Pulmonary artery endothelial cell (primary cell): ENCODE results near the gene ZNF775. TPM values are rescaled to one million over a fixed set of nuclear protein-coding genes. Genes with fewer than 3 reads are reported as not detected.

ENCODE experiments used
- DNase-seq: peaks from one replicate; pipeline ENCODE4 v3.0.0-alpha.2; 2011; ENCODE audit warnings: low read depth, low spot score
- total RNA-seq: library from RNA; depleted of rRNA; stranded (reverse); fragments of >200 nt; gene quantifications from 2 replicates; pipeline ENCODE4 v1.2.3, GENCODE V29; 2014

The ZNF775 gene
- total RNA-seq, 1 donor from 2014 or later, result 9.2 TPM

- no peak for DNase-seq
These were observed 60.8 kb downstream of the ZNF775 start for GRCh38 chr7:150439967-150440366.

- no peak for DNase-seq
These were observed 62.4 kb downstream of the ZNF775 start for GRCh38 chr7:150441524-150441923.

GRCh38 chr7:150442811-150443210 lies 63.7 kb downstream of the ZNF775 start:
- DNase-seq, result no peak

GRCh38 chr7:150443793-150444540 lies 64.8 kb downstream of the ZNF775 start:
- no peak for DNase-seq

GRCh38 chr7:150444674-150445365 lies 65.7 kb downstream of the ZNF775 start:
- DNase-seq, result no peak

DNA sequence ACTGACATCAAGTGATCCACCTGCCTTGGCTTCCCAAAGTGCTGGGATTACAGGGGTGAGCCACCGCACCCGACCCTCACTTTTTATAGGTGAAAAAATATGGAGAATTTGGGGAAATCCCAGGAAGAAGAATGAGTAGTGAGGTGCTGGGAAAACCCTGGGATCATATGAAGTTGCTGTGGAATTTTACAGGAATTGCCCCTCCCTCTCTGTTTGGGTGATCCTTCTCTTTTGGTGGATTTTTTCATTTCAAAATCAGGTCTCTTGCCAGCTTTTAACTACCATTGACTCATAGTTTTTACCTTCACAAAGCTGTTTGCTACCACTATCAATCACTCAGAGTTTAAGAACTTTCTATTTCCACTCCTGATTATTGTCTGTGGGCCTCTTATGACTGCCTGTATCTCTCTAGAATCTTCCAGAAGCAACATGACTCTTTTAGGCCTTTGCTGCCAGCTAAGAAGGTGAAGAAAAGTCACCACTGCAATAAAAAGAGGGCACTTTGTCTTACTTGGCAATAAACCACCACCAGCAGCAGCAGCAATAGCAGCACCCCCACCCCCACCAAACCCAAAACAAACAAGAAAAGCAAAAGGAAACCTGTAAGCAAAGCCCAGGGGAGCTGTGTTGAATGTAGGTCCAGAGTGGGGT lies 67.3 kb downstream of the ZNF775 start:
- no peak for DNase-seq

Other genes starting within 250 kb of the ZNF775 start
- 0.07 and 0.25 TPM in 2 replicates for gene LRRC61, start 56.0 kb upstream of the ZNF775 start, total RNA-seq
- gene ACTR3C, start 55.8 kb upstream of the ZNF775 start, total RNA-seq, result 0.20 and 0.67 TPM in 2 replicates
- gene RARRES2, start 37.7 kb upstream of the ZNF775 start, total RNA-seq, result not detected in 2 replicates
- gene REPIN1, start 10.5 kb upstream of the ZNF775 start, total RNA-seq, result 72.8 and 72.9 TPM in 2 replicates
- 68.3 and 104 TPM in 2 replicates for gene GIMAP8, start 71.3 kb downstream of the ZNF775 start, total RNA-seq
- 48.7 and 72.0 TPM in 2 replicates for gene GIMAP7, start 135.5 kb downstream of the ZNF775 start, total RNA-seq
- 60.1 and 63.4 TPM in 2 replicates for gene GIMAP4, start 188.1 kb downstream of the ZNF775 start, total RNA-seq